Colonic mucosa (tissue), 4 donors: ENCODE measurements around the gene GPR108. TPM values are rescaled to one million over a fixed set of nuclear protein-coding genes. Genes with fewer than 3 reads are reported as not detected.
"Not testable (repeated sequence)": the region's sequence is repeated elsewhere in the genome, so short reads cannot be mapped to it uniquely, and the experiment has no call there.

Experiments used
- DNase-seq: peaks from one replicate; pipeline ENCODE4 v3.0.0-alpha.2; 2020
- H3K27ac ChIP-seq: fragments of 200-600 bp; one replicate; pipeline ENCODE4 v1.8.0; 2021
- H3K27me3 ChIP-seq: fragments of 200-600 bp; one replicate; pipeline ENCODE4 v1.8.0; 2021
- H3K36me3 ChIP-seq: fragments of 200-600 bp; one replicate; pipeline ENCODE4 v1.8.0; 2021
- H3K4me1 ChIP-seq: fragments of 200-600 bp; one replicate; pipeline ENCODE4 v1.8.0; 2021; ENCODE audit warnings: mild to moderate bottlenecking
- H3K4me3 ChIP-seq: fragments of 200-600 bp; one replicate; pipeline ENCODE4 v1.8.0; 2021
- H3K9ac ChIP-seq, 2 donors: one replicate each; pipeline ENCODE4 v1.7.0; 2013; ENCODE audit warnings: control low read depth in 2 of 2, low read depth in 2 of 2, low read length in 2 of 2
- H3K9me3 ChIP-seq: fragments of 200-600 bp; one replicate; pipeline ENCODE4 v1.8.0; 2021
- CTCF ChIP-seq: fragments of 200-600 bp; IDR thresholded peaks from one replicate; pipeline ENCODE4 v1.8.0; 2022; ENCODE audit warnings: antibody characterized with exemption, mild to moderate bottlenecking
- intact Hi-C: fragments of 100-400 bp; cut with DNase I; formaldehyde crosslinking; loops from one replicate; pipeline ENCODE4 v1.14.1; 2022
- total RNA-seq, 2 donors: library from RNA; stranded (reverse); fragmentation: NEBNext Ultra II Directional in 1 of 2; extraction: Animal tissue kit (Norgen Biotek cat#: 25700) in 1 of 2; gene quantifications; one replicate each; pipeline ENCODE4 v1.2.1, GENCODE V29; 2021
- donor health status: healthy.
- donor health status: DM: no; HTN: no; CAD: no.
- donor health status: DM: no; HTN: no; CAD: no.

GPR108 gene
- total RNA-seq, 2 donors from 2014 or later, result 92.0 to 109 TPM

GRCh38 chr19:6774821-6775707 is 37.7 kb upstream of the GPR108 start:
- no peaks in the 10 kb centered on the region for H3K9me3 ChIP-seq
- intact Hi-C loops, result loop anchor here (10.0 kb wide), 1 partner anchor 130 kb away; no protein-coding TSS in a partner anchor
- H3K36me3 ChIP-seq, result no peaks in the 10 kb centered on the region
- H3K4me3 ChIP-seq, result no peak overlapping the region
- no peak overlapping the region for H3K9ac ChIP-seq
- no peak overlapping the region for H3K27ac ChIP-seq
- no peak for TF ChIP-seq CTCF
- no peaks in the 10 kb centered on the region for H3K4me1 ChIP-seq
- H3K27me3 ChIP-seq, result no peaks in the 10 kb centered on the region
- DNase-seq, result peak; percentile 33

GRCh38 chr19:6773323-6773931 is 36.0 kb upstream of the GPR108 start:
- peak; percentile 52 for DNase-seq
- Histone ChIP-seq H3K9me3 (no peaks in the 10 kb centered on the region), H3K4me3 (peak overlapping the region; percentile 47), H3K9ac (peak overlapping the region; percentile 77 to 78), H3K36me3 (no peaks in the 10 kb centered on the region), H3K27ac (peak overlapping the region; percentile 10), H3K27me3 (no peaks in the 10 kb centered on the region), H3K4me1 (no peaks in the 10 kb centered on the region)
- no peak for TF ChIP-seq CTCF
- intact Hi-C loops, result loop anchor here (10.0 kb wide), 1 partner anchor 129 kb away; no protein-coding TSS in a partner anchor

GRCh38 chr19:6772866-6773322 is 35.5 kb upstream of the GPR108 start:
- no peaks in the 10 kb centered on the region for H3K9me3 ChIP-seq
- H3K4me3 ChIP-seq, result peak overlapping the region; percentile 47
- no peak for TF ChIP-seq CTCF
- no peak for DNase-seq
- peak overlapping the region; percentile 77 to 78 for H3K9ac ChIP-seq
- intact Hi-C loops, result loop anchor here (10.0 kb wide), 1 partner anchor 128 kb away; no protein-coding TSS in a partner anchor
- no peaks in the 10 kb centered on the region for H3K36me3 ChIP-seq
- H3K4me1 ChIP-seq, result no peaks in the 10 kb centered on the region
- H3K27ac ChIP-seq, result peak overlapping the region; percentile 10
- H3K27me3 ChIP-seq, result no peaks in the 10 kb centered on the region

GRCh38 chr19:6772028-6772865 is 34.9 kb upstream of the GPR108 start, which contains the start of gene VAV1:
TSS of gene VAV1 (plus strand) at chr19:6772708. CDS start at chr19:6772808, 100 bp downstream.
- peak within 1 kb of the TSS; percentile 40 for H3K27ac ChIP-seq
- no peaks in the 10 kb centered on the region for H3K4me1 ChIP-seq
- H3K36me3 ChIP-seq, result no peaks in the 10 kb centered on the region
- H3K27me3 ChIP-seq, result no peaks in the 10 kb centered on the region
- H3K4me3 ChIP-seq, result peak within 1 kb of the TSS; percentile 47
- H3K9me3 ChIP-seq, result no peaks in the 10 kb centered on the region
- DNase-seq, result peak; percentile 74
- H3K9ac ChIP-seq, result peak within 1 kb of the TSS; percentile 77 to 78
- intact Hi-C loops, result loop anchor here (10.0 kb wide), 1 partner anchor 127 kb away; no protein-coding TSS in a partner anchor
- TF ChIP-seq CTCF, result no peak

GRCh38 chr19:6771648-6772027 is 34.3 kb upstream of the GPR108 start:
- intact Hi-C loops, result loop anchor here (10.0 kb wide), 1 partner anchor 127 kb away; no protein-coding TSS in a partner anchor
- H3K27ac ChIP-seq, result not testable (repeated sequence)

More at GRCh38 chr19:6771648-6772027, 34.3 kb upstream of the GPR108 start:
- not testable (repeated sequence) for H3K4me1 ChIP-seq, H3K27me3 ChIP-seq, H3K9me3 ChIP-seq, DNase-seq, H3K4me3 ChIP-seq, H3K9ac ChIP-seq, H3K36me3 ChIP-seq
